ENCODE measurements around the gene ZNF282. TPM values are rescaled to one million over a fixed set of nuclear protein-coding genes. Genes with fewer than 3 reads are reported as not detected.

The ZNF282 gene
- total and polyA plus RNA-seq, 9 of the 15 experiments (the other 6 are each of a cell fraction or from before 2014, with no cell fraction given) = 0.76 to 58.6 (median 17.4) TPM

GRCh38 chr7:149239345-149240143 is 44.2 kb downstream of the ZNF282 start, which contains the start of gene ZNF212 (continued):
- TF ChIP-seq MEF2A (IDR thresholded peaks at IDR 0.05; ENCODE audit: control insufficient read depth, low read depth, low read length) (0 out of 2 replicates have a peak, but pooled peaks have one; percentile 2), ATF3 (IDR thresholded peaks at IDR 0.05) (no peak), ATF3 (CRISPR knock-in tag; conservative IDR thresholded peaks at IDR 0.05) (no peak), ZNF121 (CRISPR knock-in tag; conservative IDR thresholded peaks at IDR 0.05) (no peak), KLF6 (CRISPR knock-in tag; IDR thresholded peaks at IDR 0.05; ENCODE audit: borderline replicate concordance) (no peak), DNMT1 (IDR thresholded peaks at IDR 0.05) (no peak), FIP1L1 (IDR thresholded peaks at IDR 0.05; ENCODE audit: low read depth, low read length, poor library complexity, severe bottlenecking) (peak; percentile 85), THRA (IDR thresholded peaks at IDR 0.05) (no peak), ILF3 (IDR thresholded peaks at IDR 0.05; ENCODE audit: borderline replicate concordance) (no peak), HES1 (IDR thresholded peaks at IDR 0.05; ENCODE audit: low read depth) (no peak), TSHZ1 (CRISPR knock-in tag; IDR thresholded peaks at IDR 0.05) (no peak), TRIM25 (IDR thresholded peaks at IDR 0.05; ENCODE audit: borderline replicate concordance) (no peak), NRF1 (conservative IDR thresholded peaks at IDR 0.05 in 1 of 2, IDR thresholded peaks at IDR 0.05 in 1 of 2) (peak; percentile 47 to 60), GABPB2 (CRISPR knock-in tag; conservative IDR thresholded peaks at IDR 0.05) (no peak), MAFF (IDR thresholded peaks at IDR 0.05; ENCODE audit: low read length) (no peak), IFI16 (CRISPR knock-in tag; IDR thresholded peaks at IDR 0.05) (no peak), FOXK1 (CRISPR knock-in tag; IDR thresholded peaks at IDR 0.05; ENCODE audit: borderline replicate concordance) (peak; percentile 93; the same call in 1 of the 2 replicates), ZNF212 (CRISPR knock-in tag; IDR thresholded peaks at IDR 0.05) (no peak; the same call in 1 of the 2 replicates)
